ENCODE results near the gene NUDT19. TPM values are rescaled to one million over a fixed set of nuclear protein-coding genes. Genes with fewer than 3 reads are reported as not detected.
"Not testable (repeated sequence)": the region's sequence is repeated elsewhere in the genome, so short reads cannot be mapped to it uniquely, and the experiment has no call there.

The NUDT19 gene
- total and polyA plus RNA-seq, 10 of the 15 experiments (the other 5 are each of a cell fraction or from before 2014, with no cell fraction given) = 8.5 to 31.0 (median 17.0) TPM

- H2AFZ ChIP-seq (ENCODE audit: control insufficient read depth, low read depth, low read length); CTCF ChIA-PET; POLR2A ChIA-PET; ATAC-seq; H3K27me3 ChIP-seq (replicated peaks in 1 of 2; ENCODE audit: control insufficient read depth in 2 of 2, insufficient read depth in 2 of 2, low read length in 1 of 2); BruUV-seq (replicated peaks); H3K27ac ChIP-seq (ENCODE audit: control insufficient read depth, insufficient read depth); H3K79me2 ChIP-seq (ENCODE audit: control insufficient read depth, insufficient read depth, low read length); H3K4me3 ChIP-seq; RAD21 ChIA-PET (ENCODE audit: unreplicated experiment); in situ Hi-C loops (cut with MboI); SMC1A ChIA-PET (ENCODE audit: uncharacterized antibody, unreplicated experiment); H3K4me2 ChIP-seq (ENCODE audit: control insufficient read depth, insufficient read depth); H3K9ac ChIP-seq (ENCODE audit: control insufficient read depth, insufficient read depth, low read length); intact Hi-C loops (cut with micrococcal nuclease; ENCODE audit: unreplicated experiment); H3K9me3 ChIP-seq (replicated peaks; ENCODE audit: control insufficient read depth, insufficient read depth, low read length); FAIRE-seq; H3K4me1 ChIP-seq (ENCODE audit: control insufficient read depth, insufficient read depth, low read length); H3K36me3 ChIP-seq (ENCODE audit: control insufficient read depth in 2 of 2, insufficient read depth in 2 of 2, low read length in 1 of 2); H4K20me1 ChIP-seq (ENCODE audit: control insufficient read depth, insufficient read depth): not testable (repeated sequence)
- WGBS (ENCODE audit: insufficient coverage, insufficient replicate concordance, low lambda C conversion rate, missing lambda C conversion rate) = 0% methylated on average over 2 of the region's 2 CpGs
- peak; percentile 9 for DNase-seq (ENCODE audit: low read depth, low spot score)
- 0 out of 2 replicates have a peak, but pooled peaks have one; percentile 49 for TF ChIP-seq MLLT1 (IDR thresholded peaks at IDR 0.05)
- TF ChIP-seq ATF7 (IDR thresholded peaks at IDR 0.05; ENCODE audit: low read depth) = peak; percentile 75
- TF ChIP-seq CBFB (IDR thresholded peaks at IDR 0.05; ENCODE audit: low read depth) = peak; percentile 38; the same call in 1 of the 2 replicates
- peak; percentile 25; the same call in 1 of the 2 replicates for TF ChIP-seq PKNOX1 (IDR thresholded peaks at IDR 0.05)
- TF ChIP-seq RUNX3 (IDR thresholded peaks at IDR 0.05; ENCODE audit: low read length) = peak; percentile 82
- TF ChIP-seq NBN (IDR thresholded peaks at IDR 0.05) = peak; percentile 46; the same call in 1 of the 2 replicates
- peak; percentile 52 for TF ChIP-seq SKIL (IDR thresholded peaks at IDR 0.05; ENCODE audit: low read depth, poor library complexity, severe bottlenecking)
Measured at GRCh38 chr19:32745594-32746251, 54.1 kb downstream of the NUDT19 start.
